Esophagus muscularis mucosa (tissue), 4 donors: Measurements from ENCODE around the gene RAD9A. TPM values are rescaled to one million over a fixed set of nuclear protein-coding genes. Genes with fewer than 3 reads are reported as not detected.
A peak's percentile ranks its signal among the peaks of the same experiment; 100 is the strongest.

Source experiments
- DNase-seq: peaks from one replicate; pipeline ENCODE4 v3.0.0-alpha.2; 2017; ENCODE audit errors: extremely low spot score
- H3K27ac ChIP-seq, 4 donors: fragments of 200-600 bp; sonication (generic); replicated peaks in 1 of 4; 1 replicate in 3 of 4; 2 replicates in 1 of 4; pipeline ENCODE4 v1.5.1; 2016 to 2019; ENCODE audit warnings: mild to moderate bottlenecking in 1 of 4
- H3K27me3 ChIP-seq, 4 donors: fragments of 200-600 bp; sonication (generic); one replicate each; pipeline versions ENCODE4 v1.5.1 to v1.6.0; 2016 to 2019
- H3K36me3 ChIP-seq, 4 donors: fragments of 200-600 bp; sonication (generic); one replicate each; pipeline ENCODE4 v1.5.1; 2016 to 2019
- H3K4me1 ChIP-seq, 4 donors: fragments of 200-600 bp; sonication (generic); one replicate each; pipeline ENCODE4 v1.5.1; 2016 to 2019
- H3K4me3 ChIP-seq, 4 donors: fragments of 200-600 bp; sonication (generic); 1 replicate in 2 of 4; 2 replicates in 2 of 4; pipeline ENCODE4 v1.5.1; 2016 to 2019; ENCODE audit warnings: mild to moderate bottlenecking in 4 of 4, moderate library complexity in 1 of 4
- H3K9me3 ChIP-seq, 4 donors: fragments of 200-600 bp; sonication (generic); 1 replicate in 3 of 4; 2 replicates in 1 of 4; pipeline ENCODE4 v1.5.1; 2016 to 2019
- EP300 ChIP-seq: sonication (generic); formaldehyde crosslinking; IDR thresholded peaks from one replicate; pipeline ENCODE4 v1.6.1; 2017; ENCODE audit warnings: antibody characterized with exemption
- POLR2A ChIP-seq: fragments of 450-650 bp; IDR thresholded peaks from one replicate; pipeline ENCODE4 v1.6.1; 2017; ENCODE audit warnings: antibody characterized with exemption, moderate library complexity, mild to moderate bottlenecking, low read depth
- POLR2AphosphoS5 ChIP-seq, 2 donors: sonication (generic); formaldehyde crosslinking; IDR thresholded peaks; one replicate each; pipeline ENCODE4 v1.6.1; 2017; ENCODE audit warnings: antibody characterized with exemption in 2 of 2
- WGBS: methylation state at CpG from one replicate; pipeline ENCODE4 v1.1.5; 2018; 5-methylcytosine and 5-hydroxymethylcytosine counted together
- intact Hi-C: fragments of 100-400 bp; cut with DNase I; formaldehyde crosslinking; loops from one replicate; pipeline ENCODE4 v1.15.1; 2023
- total RNA-seq, 4 donors: library from RNA; depleted of rRNA; stranded (reverse); fragments of >200 nt; gene quantifications; one replicate each; pipeline versions ENCODE4 v1.1.0 to v1.2.1, GENCODE V29; 2016
- TF ChIP-seq, protein P1 (sequence below), 3 experiments: fragments of 200-600 bp in 2 of 3; fragments of 450-650 bp in 1 of 3; sonication (generic) in 2 of 3; IDR thresholded peaks; one replicate each; pipeline ENCODE4 v1.5.1; 2017 to 2019; ENCODE audit warnings: antibody characterized with exemption in 3 of 3, mild to moderate bottlenecking in 2 of 3, moderate library complexity in 1 of 3

RAD9A gene
- total RNA-seq, 4 donors from 2014 or later: 10.7 to 16.7 (median 12.7) TPM

DNA sequence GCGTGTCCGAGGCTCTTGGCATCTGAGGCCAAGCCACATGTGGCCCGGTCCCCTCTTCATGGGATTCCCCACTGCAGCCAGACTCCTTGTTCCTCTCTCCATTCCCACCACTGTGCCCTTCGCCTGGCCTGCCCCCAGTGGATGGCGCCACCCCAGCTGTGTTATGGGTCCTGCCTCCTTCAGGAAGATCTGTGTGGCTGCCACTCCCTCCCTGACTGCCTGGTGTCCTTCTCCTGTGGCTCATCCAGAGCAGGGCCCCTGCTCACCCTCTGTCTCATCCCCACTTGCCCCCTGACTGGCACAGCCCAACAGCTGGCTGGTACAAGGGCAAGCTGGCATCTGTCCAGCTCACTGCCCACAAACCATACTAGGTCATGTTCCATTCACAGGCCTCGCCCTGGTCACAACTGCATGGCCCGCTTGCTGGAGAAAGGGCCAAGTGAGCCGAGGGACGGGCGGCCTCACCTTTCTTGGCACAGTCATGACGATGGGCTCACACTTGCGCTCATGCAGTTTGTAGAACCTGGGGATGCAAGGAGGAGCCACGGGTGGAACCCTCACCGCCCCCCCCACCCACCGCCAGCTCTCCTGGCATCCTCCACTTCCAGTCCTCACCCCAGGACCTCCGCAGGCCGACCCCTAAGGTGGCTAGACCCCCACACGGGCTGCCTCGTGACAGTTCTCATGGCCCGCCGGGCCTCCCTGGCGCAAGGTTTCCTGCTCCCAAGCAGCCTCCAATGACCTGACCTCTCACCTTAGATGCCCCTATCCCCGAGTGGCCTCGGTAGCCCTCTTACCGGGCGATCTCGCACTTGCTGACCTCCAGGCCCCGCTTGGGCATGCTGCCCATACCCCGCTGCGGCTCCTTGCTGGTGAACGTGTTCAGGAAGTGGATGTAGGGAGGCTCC, 47.8 kb downstream of the RAD9A start:
- H3K9me3 ChIP-seq: no peaks in the 10 kb centered on the region
- no peak overlapping the region for H3K4me3 ChIP-seq
- H3K36me3 ChIP-seq: peaks cover 16 to 69% (median 60%) of the 10 kb centered on the region in 4 donors
- 49% methylated on average over 9 of the region's 31 CpGs for WGBS
- H3K27ac ChIP-seq: peak overlapping the region; percentile 45 to 61 (median 58)
- intact Hi-C loops: no loop called here
- peaks cover 24 to 78% (median 59%) of the 10 kb centered on the region in 4 donors for H3K4me1 ChIP-seq
- no peaks in the 10 kb centered on the region for H3K27me3 ChIP-seq
- TF ChIP-seq, protein P1, sequence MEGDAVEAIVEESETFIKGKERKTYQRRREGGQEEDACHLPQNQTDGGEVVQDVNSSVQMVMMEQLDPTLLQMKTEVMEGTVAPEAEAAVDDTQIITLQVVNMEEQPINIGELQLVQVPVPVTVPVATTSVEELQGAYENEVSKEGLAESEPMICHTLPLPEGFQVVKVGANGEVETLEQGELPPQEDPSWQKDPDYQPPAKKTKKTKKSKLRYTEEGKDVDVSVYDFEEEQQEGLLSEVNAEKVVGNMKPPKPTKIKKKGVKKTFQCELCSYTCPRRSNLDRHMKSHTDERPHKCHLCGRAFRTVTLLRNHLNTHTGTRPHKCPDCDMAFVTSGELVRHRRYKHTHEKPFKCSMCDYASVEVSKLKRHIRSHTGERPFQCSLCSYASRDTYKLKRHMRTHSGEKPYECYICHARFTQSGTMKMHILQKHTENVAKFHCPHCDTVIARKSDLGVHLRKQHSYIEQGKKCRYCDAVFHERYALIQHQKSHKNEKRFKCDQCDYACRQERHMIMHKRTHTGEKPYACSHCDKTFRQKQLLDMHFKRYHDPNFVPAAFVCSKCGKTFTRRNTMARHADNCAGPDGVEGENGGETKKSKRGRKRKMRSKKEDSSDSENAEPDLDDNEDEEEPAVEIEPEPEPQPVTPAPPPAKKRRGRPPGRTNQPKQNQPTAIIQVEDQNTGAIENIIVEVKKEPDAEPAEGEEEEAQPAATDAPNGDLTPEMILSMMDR (IDR thresholded peaks at IDR 0.05): no peak
- TF ChIP-seq POLR2A: no peak
- TF ChIP-seq EP300: no peak
- no peak for TF ChIP-seq POLR2AphosphoS5 (IDR thresholded peaks at IDR 0.05)
- DNase-seq: no peak

DNA sequence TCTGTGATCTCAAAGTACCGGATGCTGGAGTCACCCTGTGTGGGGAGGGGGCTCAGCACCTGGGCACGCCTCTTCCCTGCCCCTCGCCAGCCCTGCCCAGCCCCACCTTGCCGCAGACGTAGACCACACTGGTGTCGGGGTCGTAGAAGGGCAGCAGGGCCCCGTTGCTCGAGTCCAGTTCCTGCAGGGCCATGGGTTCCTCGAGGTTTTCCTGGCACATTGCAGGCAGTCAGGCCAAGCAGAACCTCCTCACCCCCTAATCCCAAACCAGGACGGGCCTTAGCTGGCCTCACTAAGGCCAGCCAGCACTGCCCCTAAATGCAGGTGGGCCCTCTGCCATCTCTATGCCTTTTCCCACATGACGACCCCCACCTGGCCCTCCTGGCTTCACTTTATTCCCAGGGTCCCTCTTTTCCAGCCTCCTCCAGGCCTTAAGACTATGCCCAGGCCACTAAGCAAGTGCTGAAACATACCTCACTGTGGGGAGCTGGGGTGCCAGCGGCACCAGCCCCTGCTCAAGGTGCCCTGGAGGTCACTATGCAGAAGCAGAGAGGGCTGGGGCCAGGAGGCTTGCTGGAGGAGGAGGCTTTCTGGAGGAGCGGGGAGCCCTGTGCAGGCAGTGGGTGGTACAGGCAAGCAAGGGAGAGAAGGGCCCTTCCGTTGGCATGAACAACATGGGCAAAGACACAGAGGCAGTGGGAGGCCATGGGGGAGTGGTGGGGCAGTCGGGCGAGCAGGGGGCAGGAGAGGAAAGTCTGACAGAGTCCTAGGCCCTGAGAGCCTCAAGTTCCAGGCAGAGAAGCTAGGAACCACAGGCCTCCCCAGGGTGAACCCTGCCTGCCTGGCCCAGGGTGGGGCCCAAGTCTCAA, 48.7 kb downstream of the RAD9A start:
- 80% methylated on average over 7 of the region's 17 CpGs for WGBS
- Histone ChIP-seq H3K27ac (peak overlapping the region; percentile 45 to 61 (median 58)), H3K27me3 (no peaks in the 10 kb centered on the region), H3K4me3 (no peak overlapping the region), H3K4me1 (peaks cover 24 to 77% (median 65%) of the 10 kb centered on the region in 4 donors), H3K36me3 (peaks cover 7 to 60% (median 52%) of the 10 kb centered on the region in 4 donors), H3K9me3 (no peaks in the 10 kb centered on the region)
- intact Hi-C loops: no loop called here
- TF ChIP-seq EP300 (no peak), POLR2AphosphoS5 (IDR thresholded peaks at IDR 0.05) (no peak), POLR2A (no peak)
- TF ChIP-seq, protein P1 (IDR thresholded peaks at IDR 0.05): no peak
- DNase-seq: no peak

DNA sequence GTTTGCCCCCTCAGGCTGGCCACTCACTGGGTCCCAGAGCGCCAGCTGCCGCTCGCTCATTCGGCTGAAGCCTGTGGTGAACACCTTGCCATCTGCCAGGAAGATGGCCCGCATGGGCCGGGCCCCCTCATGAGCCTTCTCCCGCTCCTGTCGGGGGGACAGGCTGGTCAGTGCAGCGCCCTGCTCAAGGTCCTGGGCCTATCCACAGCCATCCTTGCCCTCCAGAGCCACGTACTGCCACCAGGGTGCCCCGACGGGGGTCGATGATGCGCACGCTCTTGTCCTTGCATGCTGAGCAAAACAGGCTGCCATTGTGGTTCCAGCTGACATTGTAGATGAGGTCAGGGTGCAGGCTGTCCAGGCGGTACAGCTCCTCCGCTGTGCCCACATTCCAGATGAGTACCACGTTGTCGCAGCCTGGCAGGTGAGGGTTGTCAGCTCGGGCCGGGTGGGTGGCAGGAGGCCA, 49.3 kb downstream of the RAD9A start:
- H3K4me1 ChIP-seq: peaks cover 24 to 70% (median 62%) of the 10 kb centered on the region in 4 donors
- WGBS: 87% methylated on average over 5 of the region's 21 CpGs

DNA sequence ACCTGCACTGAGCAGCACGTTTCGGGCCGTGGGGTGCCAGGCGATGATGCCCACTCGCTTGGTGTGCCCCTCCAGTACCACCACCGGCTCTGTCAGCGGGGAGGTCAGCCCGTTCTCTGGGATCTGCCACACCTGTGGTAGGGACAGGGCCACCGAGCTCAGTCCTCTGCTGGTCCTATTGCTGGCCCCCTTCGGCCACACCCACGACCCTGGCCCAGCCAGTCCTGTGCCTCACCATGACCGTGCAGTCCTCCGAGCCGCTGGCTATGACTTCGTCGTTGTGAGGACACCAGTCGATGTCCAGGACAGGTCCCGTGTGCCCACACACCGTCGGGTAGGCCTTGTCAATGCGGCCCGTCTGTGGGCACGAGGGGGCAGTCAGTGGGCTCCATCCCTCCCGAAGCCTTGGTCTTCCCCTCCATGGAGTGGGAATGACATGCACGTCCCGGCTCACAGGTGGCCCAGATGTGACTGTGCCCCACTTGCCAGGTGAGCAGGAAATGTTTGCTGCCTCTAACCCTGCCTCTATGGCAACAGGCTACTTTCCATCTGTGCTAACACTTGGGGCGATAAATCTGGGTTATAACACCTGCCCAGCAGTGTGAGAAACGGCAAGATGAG, 50.1 kb downstream of the RAD9A start:
- WGBS: 85% methylated on average over 15 of the region's 28 CpGs
- Histone ChIP-seq H3K9me3 (no peaks in the 10 kb centered on the region), H3K27ac (peak overlapping the region in 3 of 4 donors; percentile 96 to 98 (median 97)), H3K4me1 (peaks cover 24 to 63% (median 55%) of the 10 kb centered on the region in 4 donors), H3K27me3 (no peaks in the 10 kb centered on the region), H3K4me3 (peak overlapping the region in 1 of 4 donors; percentile 74), H3K36me3 (peaks cover 0 to 49% (median 43%) of the 10 kb centered on the region in 4 donors)
- intact Hi-C loops: no loop called here
- TF ChIP-seq, protein P1 (IDR thresholded peaks at IDR 0.05): no peak
- DNase-seq: no peak

More for the DNA sequence above, 49.3 kb downstream of the RAD9A start:
- no peaks in the 10 kb centered on the region for H3K27me3 ChIP-seq
- H3K27ac ChIP-seq: peak overlapping the region in 3 of 4 donors; percentile 45 to 61 (median 59)
- no peak for DNase-seq
- H3K4me3 ChIP-seq: no peak overlapping the region
- no peaks in the 10 kb centered on the region for H3K9me3 ChIP-seq
- peaks cover 0 to 53% (median 45%) of the 10 kb centered on the region in 4 donors for H3K36me3 ChIP-seq
- TF ChIP-seq, protein P1 (IDR thresholded peaks at IDR 0.05): no peak
- TF ChIP-seq POLR2A: no peak
- TF ChIP-seq POLR2AphosphoS5 (IDR thresholded peaks at IDR 0.05): no peak
- TF ChIP-seq EP300: no peak
- intact Hi-C loops: no loop called here
